Putamen (tissue), 1 donor: Measurements from ENCODE around the gene VWA2.
"Not testable (repeated sequence)": the region's sequence is repeated elsewhere in the genome, so short reads cannot be mapped to it uniquely, and the experiment has no call there.

Experiments
- DNase-seq: peaks from one replicate; pipeline ENCODE4 v3.0.0-alpha.2; 2016; ENCODE audit warnings: low spot score

The VWA2 gene

GRCh38 chr10:114319406-114320248 lies 80.6 kb downstream of the VWA2 start:
- no peak for DNase-seq

DNA sequence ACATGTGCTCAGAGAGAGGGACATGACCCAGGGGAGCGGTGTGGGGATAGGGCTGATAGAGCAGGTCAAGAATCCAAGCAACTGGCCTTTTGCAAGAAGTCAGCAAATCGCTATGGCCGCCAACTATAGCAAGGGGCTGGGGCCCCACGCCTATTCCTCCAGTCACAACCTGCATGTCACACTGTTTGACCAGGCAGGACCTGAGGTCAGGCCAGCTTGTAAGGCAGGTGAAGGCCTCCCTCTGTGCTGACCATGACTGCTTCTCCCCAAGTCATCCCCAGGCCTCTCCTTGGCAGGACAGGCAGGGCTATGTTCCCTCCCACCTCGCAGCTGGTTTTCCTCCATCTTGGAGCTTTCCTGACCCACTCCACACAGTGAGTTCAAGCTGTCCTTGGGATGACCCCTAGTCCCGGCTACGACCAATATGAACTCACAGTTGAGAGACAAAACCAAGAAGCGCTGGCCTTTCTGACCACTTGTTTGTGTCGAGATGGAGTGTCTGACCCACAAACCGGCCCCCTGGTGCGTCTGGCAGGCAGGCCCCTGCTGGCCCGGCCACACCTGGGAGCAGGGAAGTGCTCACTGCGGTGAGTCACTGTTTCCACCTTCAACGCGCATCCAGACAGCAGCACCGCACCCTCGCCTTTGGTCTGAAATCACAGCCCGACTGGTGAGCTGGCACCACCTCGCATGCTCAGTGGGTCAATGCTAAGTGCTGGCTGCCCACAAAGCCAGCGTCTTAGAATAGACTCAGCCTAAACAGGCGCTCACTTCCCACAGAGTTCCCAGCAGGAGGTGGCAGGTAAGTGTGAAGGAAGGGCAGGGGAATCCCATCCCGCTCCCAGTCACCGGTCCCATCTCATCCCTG lies 81.4 kb downstream of the VWA2 start:
- no peak for DNase-seq

- DNase-seq, result no peak
These were observed 83.3 kb downstream of the VWA2 start for GRCh38 chr10:114322344-114322743.

DNA sequence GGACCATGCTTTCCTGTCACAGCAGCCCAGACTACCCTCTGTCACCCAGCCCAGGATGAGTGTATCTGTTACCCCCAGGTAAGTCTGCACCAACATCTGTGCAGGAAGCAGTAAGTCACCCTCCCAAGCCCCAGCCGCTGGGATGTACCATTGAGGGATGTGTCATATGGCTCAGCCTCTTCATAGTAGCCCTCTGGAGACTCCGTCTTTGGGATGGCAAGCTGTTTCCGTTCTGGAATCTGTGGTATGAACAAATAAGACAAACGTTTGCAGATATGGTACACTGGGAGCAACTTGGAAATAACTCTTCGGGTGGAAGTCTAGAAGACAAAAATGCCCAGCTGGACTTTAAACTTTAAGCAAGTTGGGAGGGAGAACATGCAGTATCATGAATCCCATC lies 84.0 kb downstream of the VWA2 start:
- DNase-seq, result no peak

DNA sequence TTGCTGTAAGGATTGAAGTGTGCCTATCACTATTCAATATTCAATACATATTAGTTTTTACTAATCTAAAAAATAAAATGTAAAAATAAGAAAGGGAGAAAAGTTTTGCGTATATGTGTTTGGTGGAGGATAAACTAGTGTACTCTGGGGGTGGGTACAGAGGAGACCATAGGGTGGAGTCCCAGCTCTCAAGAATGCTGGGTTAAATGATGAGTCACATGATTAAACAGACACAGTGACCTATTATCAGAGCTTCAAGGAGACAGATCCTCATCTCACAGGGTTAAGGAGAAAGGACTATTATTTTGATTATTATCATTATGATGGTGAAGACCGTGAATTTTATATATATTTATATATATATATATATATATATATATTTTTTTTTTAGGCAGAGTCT lies 87.7 kb downstream of the VWA2 start:
- no peak for DNase-seq

GRCh38 chr10:114327537-114328440 lies 88.7 kb downstream of the VWA2 start:
- no peak for DNase-seq

GRCh38 chr10:114328441-114328812 lies 89.4 kb downstream of the VWA2 start:
- DNase-seq, result no peak

- no peak for DNase-seq
These were observed 89.8 kb downstream of the VWA2 start for GRCh38 chr10:114328874-114329273.

DNA sequence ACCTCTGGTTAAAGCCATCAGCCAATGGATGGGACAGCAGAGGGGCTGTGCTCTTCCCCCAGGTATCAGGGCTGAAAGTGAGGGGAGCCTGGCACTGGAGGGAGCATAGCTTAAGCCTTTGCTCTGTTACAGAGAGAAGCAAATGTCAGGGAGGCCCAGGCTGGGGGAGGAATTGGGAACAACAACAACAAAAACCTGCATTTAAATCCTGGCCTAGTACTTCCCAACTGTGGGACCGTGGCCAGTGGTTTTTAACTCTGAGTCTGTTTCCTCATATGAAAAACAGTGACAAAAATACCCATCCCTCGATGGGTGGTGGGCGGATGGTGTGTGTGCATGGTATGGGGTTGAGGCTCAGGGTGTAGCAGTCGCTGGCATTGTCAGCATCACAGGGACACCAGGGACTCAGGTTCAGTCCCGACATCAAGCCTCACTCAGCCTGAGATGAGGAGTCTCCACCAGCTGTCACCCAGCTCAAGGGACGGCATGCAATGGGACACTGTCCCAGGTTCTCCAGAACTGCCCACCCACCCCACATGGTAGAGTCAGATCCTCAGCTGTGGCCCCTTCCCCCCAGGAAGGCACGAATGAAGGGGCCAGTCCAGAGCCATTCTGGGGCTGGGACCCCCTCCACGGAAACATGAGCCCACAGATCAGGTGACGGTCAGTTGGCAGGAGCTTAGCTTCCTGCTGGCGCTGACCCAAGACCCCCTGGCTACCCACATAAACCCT lies 90.7 kb downstream of the VWA2 start:
- no peak for DNase-seq

DNA sequence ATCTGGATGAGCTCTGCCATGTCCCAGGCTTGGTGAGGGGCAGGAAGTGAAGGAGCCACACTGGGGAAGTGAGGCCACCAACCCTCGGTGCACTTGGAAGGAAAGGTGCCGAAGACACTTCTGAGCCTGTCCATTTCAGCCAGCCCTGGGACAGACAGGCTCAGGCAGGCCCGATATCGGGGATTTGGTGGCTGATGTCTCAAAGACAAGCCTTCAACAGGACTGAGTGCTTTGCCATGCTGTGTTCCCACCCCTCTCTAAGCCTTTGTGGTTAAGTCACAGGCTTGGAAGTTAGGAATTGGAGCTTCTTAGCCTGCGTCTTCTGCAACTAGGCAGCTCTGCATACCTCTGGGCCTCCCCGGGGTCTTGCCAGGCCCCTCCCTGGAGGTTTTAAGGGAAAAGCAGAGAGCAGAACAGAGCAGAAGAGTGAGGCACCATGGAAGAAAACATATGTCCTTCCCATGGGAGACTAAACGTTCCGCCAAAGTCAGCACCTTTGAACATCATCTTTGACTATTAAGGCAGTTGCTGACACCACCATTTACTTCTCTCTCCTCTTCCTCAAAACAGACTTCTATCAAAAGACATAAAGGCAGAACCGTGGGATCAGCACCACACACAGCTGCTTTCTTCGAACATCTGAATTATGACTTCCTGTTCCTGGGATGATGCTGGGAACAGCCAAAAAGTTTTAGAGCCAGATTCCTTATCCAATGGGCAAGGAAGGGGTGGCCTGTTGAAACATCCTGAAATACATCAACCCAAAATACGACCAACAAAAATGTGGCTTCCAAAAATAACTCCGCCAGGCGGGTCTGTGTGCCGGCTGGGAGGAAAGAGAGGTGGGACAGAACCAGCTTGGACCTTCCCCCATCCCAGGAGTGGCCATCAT lies 93.5 kb downstream of the VWA2 start:
- no peak for DNase-seq

DNA sequence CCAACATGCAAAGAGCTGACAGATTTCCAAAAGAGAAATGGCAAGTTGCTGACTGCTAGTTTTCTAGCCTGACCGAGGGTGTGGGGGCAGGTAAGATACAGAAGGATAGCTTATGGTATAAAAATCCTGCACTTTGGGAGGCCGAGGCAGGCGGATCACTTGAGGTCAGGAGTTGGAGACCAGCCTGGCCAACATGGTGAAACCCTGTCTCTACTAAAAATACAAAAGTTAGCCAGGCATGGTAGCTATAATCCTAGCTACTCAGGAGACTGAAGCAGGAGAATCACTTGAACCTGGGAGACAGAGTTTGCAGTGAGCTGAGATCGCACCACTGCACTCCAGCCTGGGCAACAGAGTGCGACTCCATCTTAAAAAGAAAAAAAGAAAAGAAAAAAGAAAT lies 94.4 kb downstream of the VWA2 start:
- not testable (repeated sequence) for DNase-seq

GRCh38 chr10:114334301-114334700 lies 95.2 kb downstream of the VWA2 start:
- DNase-seq, result no peak

DNA sequence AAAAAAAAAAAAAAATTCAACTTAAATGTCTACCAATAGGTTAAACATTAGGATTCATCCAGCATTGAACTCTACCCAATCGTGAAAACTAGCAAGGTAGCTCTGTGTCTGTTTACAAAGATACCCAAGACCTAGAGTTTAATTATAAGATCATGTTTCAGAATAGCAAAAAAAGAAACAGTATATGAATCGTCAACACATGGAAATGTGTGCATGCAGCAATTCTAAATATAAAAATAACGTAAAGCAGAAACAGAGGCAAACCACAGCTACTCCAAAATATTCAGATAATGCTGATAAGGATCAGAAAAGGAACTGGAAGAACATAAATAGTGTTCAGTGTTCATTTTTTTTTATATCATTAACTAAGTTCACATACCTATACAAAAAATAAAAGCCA lies 96.6 kb downstream of the VWA2 start:
- DNase-seq, result no peak

GRCh38 chr10:114336823-114337509 lies 97.9 kb downstream of the VWA2 start:
- no peak for DNase-seq

DNA sequence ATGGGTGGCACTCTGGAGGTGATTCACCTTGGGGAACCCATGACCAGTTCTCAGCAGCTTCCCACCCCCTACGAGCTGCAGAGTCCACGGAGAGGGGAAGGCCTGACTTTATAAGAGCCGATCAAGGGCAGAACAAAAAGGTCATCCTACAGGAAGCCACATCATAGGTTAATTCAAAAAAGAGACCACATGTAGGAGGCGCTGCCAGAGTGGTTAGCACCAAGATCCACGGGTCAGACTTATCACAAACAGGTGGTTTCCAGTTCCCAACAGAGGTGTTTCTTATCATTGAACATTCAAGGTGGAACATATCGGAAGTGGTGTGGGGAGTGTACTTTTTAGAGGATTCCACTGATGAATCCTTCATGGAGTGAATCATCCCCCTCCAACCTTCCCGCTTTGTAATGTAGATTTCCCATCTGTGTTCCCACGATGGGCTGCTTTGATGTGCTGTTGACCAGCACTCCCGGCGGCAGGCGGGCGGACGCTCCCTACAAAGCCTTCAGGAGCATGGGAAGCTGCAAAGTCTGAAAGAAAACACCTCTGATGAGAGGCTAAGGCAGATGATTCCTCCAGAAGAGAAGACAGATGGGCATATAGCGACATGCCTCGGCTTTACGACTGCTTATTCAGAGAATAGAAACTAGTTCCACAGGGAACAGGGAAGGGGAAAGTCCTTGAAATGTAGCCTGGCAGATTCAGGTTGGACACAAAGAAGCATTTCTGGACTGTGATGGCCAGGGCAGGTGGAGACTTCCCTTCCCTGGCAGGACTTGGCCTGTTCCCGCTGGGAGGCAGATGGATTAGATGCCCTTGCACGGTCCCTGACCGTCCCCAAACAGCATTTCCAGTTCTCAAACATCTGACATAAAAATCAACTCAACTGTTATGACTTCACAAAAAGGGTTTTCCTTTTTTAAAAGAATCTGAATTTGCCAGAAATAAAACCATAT lies 98.7 kb downstream of the VWA2 start:
- DNase-seq, result no peak

- DNase-seq, result no peak
These were observed 101.8 kb downstream of the VWA2 start for GRCh38 chr10:114340816-114341215.
